GM19328 (cell line): Measurements from ENCODE around the gene LAMA2.
"Not testable (repeated sequence)": the region's sequence is repeated elsewhere in the genome, so short reads cannot be mapped to it uniquely, and the experiment has no call there.

Experiments
- ATAC-seq: cut with Tn5 transposase; IDR thresholded peaks from one replicate; pipeline ENCODE4 v1.9.1; 2021; ENCODE audit warnings: mild to moderate bottlenecking, moderate library complexity; ENCODE audit not compliant: unreplicated experiment

Gene LAMA2

DNA sequence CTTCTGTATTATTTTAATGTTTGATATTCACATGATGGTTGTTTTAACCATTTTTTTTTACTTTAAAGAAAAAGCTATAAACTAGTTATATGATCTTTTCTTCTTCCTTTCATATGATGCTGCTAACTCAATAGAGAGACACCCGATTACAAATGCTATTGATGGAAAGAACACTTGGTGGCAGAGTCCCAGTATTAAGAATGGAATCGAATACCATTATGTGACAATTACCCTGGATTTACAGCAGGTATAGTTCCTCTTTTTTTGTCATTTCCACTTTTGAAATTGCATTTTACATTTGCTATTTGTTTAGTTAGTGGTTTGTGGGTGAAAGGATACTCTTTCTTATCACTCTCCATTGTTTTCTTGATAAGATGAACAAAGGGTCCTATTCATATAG, 176.7 kb downstream of the LAMA2 start:
- no peak for ATAC-seq

- ATAC-seq: no peak
These were observed 186.1 kb downstream of the LAMA2 start for GRCh38 chr6:129069006-129069405.

DNA sequence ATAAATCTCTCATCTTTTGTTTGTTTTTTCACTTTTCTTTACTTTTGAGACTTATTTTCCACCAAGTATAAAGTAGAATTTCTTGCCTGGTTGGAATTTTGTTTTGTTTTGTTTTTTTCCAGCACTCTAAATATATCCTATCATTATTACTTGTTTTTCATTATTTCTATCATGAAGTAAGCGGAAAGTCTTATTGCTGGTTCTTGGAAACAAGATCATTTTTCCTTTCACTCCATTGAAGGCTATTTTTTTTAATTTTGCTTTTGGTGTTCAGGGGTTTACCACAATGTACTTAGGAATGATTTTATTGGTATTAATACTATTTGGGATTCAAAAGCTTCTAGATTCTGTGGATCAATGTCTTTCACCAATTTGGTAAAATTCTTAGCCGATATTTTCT, 190.1 kb downstream of the LAMA2 start:
- ATAC-seq: no peak

DNA sequence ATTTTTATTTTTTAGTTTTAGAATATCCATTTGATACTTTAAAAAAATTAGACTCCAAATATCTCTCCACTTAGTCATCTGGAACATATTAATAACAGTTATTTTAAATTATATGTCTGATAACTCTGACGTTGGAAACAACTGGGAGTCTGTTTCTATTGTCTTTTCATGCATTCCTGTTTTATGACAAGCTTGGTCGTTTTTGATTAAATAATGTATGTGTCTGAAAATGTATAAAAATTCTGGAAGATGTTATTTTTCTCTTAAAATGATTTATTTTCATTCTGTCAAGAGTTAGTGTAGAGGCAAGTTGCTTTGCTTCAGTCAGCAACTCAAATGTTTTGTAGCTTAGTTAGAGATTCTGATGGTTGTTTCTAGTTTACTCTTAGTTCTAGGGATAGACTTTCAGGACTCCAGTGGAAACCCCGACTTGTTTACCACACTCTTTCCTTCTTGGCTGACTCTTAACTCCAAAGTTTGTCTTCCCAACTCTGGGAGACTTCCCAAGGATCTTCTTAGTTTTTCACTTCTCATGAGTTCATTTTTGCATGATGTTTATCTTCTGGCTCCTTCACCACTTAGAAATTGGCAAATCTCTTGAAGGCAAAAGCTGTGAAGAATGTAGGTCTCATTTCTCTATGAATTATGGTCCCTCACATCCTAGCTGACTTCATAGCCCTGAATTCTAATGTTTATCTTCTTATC, 190.9 kb downstream of the LAMA2 start:
- ATAC-seq: no peak

DNA sequence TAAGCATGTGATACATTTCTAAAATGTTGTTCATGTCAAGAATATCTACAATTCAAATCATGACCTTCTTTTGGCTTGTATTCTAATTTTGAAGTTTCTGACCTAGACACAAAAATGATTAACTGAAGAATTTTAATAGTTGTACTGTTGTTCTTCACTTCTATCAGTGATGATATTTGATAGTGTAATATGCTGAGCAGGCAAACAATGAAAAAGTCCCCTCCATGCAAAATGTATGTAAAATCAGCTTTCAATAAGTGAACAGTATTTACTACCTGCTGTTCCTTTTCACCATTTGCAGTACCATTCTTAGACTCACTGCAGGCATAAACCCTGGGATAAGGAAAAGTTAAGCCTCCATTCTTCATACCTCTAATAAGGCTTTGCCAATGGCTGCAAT, 201.5 kb downstream of the LAMA2 start:
- ATAC-seq: no peak

DNA sequence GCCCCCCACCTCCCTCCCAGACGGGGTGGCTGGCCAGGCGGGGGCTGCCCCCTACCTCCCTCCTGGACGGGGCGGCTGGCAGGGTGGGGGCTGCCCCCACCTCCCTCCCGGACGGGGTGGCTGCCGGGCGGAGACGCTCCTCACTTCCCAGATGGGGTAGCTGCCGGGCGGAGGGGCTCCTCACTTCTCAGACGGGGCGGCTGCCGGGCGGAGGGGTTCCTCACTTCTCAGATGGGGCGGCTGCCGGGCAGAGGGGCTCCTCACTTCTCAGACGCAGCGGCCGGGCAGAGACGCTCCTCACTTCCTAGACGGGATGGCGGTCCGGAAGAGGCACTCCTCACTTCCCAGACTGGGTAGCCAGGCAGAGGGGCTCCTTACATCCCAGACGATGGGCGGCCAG, 205.5 kb downstream of the LAMA2 start:
- not testable (repeated sequence) for ATAC-seq

DNA sequence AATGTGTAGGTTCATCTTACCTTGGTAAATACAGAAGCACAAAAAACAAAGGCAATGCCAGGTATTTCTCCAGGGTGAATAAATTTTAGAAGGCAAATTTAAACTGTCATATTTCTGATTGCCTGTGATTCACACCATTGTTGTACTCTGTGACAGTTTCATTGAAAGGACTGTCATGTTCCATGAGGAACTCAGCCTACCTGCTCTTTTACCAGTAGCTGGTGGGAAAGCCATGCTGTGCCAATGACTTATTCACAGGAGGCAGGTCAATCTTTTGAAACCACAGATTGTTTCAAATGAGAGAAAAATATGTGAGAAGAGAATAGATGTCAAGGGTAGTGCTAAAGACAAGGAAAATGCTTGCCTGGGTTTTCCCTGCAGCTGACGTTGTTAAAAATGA, 206.4 kb downstream of the LAMA2 start:
- no peak for ATAC-seq

DNA sequence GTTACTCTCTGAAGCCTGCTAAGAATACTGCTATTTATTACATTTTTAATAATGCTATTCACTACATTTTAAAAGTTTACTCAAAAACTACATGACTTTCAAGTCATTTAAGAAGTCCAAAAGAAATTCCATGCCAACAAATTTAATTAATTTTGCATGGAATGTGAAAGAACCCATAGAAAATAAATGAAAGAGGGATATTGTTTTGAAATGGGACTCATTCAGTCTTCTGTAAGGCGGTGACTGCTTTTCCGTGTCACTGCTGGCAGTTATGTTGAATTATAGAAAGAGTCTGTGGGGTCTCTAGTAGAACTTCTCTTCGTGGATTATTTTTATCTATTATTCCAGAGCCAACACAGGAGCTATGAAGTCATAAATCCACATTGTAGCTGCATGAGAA, 211.2 kb downstream of the LAMA2 start:
- ATAC-seq: no peak

DNA sequence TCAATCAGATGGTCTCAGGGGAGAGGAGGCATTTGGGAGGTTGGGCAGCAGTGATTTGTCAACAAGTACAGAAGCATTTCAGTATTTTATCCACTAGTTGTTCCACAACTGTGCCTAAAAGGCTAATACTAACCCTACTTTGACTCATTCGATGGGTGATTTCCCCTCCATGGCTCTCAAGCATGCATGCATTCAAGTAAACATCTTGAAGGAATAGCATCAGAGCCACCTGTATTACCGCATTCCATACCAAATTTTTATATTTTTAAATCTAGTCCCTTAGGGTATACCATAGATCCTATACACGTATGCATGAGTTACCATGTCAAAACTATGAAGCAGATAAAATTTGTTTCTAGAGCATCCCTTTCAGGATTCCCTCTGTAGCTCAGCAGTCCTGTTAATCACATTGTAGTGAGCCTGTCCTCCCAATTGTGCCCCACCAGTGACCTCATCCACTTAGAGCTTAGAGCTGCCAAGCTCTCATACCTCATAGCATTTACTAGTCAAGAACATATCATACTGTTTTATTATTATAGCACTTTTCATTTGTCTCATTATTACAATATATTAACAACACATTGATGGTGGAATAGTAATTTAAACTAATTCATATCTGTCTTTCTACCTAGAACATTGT, 213.8 kb downstream of the LAMA2 start:
- no peak for ATAC-seq

DNA sequence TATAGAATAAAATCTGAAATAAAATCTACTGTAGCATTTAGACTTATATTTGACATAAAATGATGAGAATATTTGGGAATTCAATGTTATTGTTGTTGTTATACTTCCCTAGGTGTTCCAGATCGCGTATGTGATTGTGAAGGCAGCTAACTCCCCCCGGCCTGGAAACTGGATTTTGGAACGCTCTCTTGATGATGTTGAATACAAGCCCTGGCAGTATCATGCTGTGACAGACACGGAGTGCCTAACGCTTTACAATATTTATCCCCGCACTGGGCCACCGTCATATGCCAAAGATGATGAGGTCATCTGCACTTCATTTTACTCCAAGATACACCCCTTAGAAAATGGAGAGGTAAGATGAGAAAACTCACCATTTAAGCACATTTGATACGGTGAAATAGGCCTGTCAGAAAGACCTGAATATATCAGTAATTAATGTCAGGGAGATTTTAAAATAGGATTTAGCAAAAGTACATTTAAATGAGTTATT, 215.2 kb downstream of the LAMA2 start:
- no peak for ATAC-seq

DNA sequence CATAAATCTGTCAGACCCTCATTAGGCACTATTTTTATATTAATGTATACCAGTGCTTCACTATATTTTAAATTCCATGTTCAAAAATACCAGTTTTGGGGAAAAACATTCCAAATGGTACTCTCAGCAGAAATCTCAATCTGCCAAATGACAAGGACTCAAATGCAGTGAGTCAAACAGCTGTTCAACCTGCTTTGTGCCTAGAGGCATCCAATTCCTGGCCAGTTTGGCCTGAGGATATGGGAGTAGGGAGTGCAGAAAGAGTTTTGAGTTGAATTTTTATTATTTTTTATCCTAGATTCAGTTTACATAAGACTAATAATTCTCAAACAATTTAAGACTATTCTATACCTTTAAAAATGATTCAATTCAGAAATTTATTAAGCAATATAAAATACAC, 216.8 kb downstream of the LAMA2 start:
- no peak for ATAC-seq

- no peak for ATAC-seq
These were observed 217.2 kb downstream of the LAMA2 start for GRCh38 chr6:129100164-129100563.

DNA sequence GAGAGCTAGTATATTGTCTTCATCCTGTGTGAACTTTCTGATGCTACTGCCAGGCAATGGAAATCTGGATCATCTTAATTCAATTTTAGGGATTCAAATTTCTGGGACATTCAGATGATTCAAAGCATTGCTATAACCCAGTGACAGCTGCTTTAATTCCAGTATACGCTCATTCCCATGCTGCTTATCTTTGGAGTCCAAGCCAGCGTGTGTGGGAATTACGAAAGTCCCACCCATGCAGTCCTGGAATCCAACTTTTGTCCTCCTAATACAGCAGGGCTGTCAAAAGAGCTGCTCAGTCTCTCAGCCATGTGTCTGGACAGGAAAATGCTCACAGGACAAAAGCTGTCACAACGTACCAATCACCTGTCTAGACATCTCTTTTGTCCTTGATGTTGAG, 219.8 kb downstream of the LAMA2 start:
- ATAC-seq: no peak

DNA sequence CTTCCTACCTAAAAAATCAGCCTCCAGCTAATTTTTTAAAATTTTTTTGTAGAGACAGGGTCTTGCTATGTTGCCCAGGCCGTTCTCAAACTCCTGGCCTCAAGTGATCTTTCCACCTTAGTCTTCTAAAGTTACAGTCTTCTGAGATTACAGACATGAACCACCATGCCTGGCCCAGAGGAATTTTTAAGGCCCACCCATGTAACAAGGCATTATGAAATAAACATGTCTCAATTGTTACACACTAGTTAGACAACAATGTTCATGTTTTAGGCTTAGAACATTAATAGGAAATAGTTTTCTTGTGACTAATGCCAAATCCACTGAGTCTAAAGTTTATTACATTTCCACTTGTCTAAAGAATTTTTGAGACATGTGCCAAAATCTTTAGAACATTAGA, 221.2 kb downstream of the LAMA2 start:
- no peak for ATAC-seq

DNA sequence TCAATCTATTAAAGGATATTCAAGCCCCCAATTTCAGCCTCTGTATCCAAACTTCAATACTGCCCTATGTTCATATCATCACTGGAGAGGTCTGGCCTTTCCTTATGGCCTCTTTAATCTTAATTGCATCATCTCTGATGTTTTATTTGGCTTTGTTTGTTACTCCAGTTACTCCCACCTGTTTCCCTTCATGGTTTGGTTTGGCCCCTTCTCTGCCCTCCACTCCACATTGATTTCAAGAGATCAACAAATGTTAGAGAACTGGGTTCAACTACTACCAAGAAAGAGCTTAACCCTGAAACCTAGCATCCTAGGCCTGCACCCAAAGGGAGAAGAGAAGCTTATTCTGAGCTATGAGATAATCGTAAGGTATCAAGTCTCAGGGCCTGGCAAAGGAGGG, 221.6 kb downstream of the LAMA2 start:
- no peak for ATAC-seq

DNA sequence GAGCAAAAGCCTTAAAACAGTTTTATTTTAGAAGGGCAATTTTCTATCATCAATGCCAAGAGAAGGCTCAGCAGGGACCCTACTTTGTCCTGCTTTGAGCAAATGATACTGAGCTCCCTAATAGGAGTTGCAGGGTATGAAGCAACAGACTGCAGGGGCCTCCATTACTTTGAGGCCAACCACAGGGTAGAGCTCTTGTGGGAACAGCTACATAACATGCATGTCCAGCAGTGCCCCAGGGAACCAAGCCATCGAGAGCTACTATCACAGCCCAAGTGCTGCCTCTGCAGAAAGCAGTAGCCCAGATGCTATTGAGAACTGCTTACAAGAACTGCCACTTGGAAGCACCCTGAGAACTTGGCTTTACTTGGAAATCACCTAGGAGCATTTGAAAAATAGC, 222.1 kb downstream of the LAMA2 start:
- ATAC-seq: no peak

DNA sequence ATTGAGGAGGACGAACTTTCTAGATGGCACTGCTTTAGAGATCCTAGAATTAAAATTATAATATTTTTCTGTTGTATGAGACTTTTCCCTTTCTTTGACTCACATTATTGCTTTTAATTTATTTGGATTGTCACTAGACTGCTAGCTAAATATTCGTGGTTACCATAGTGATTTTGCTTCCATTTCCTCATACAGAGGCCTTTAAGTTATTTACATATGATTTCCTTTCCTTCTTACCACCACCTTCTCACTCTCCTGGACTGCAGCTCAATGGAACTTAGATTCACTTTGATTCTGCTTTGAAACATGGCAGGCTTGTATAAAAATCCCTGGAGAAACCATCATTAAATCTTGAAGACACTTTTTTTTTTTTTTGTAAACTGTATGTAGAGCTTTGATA, 222.9 kb downstream of the LAMA2 start:
- ATAC-seq: no peak

DNA sequence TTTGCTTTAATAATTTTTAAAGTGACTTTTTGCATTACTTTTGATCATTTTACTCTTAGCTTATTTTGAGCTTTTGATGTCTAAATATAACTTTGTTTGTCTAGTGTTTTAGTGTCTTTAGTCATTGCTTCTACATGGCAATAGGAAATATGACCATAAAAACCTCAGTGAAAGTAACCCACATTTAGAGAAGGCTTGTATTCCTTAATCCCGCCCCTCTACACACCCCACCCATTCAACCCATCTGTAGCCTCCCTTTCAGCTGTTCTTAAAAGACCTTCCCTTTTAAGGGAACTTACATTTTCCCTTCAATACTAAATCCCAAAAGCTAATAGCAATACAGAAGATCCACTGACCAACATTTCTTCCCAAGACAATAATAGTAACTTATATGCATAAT, 225.4 kb downstream of the LAMA2 start:
- ATAC-seq: no peak

DNA sequence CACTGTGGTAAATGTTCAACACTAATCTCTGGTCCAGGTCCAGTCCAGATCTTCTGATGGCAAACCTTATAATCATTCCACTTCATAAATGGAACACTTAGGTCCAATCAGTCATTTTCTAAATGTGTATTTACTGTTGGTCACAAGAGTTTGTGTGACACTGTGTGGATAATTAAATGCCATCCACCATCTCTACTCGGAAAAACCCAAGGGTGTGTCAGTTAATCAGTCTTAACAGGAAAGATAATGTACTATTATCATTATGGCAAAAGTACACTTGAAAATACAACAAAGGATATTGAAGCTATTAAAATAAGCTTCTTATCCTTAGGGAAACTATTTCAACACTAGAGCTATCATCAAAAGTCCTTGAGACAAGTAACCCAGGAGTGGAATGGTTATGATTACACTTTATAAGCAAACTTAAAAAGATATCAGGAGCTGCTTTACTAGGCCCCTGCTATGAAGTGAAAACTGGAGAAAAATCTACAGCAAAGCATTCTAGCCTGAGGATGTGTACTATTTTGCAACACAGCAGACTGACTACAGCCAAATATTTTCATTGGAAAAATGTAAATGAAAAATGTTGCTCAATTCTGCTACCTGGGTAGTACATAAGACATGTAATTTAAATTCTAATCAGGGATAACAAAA, 227.9 kb downstream of the LAMA2 start:
- no peak for ATAC-seq

DNA sequence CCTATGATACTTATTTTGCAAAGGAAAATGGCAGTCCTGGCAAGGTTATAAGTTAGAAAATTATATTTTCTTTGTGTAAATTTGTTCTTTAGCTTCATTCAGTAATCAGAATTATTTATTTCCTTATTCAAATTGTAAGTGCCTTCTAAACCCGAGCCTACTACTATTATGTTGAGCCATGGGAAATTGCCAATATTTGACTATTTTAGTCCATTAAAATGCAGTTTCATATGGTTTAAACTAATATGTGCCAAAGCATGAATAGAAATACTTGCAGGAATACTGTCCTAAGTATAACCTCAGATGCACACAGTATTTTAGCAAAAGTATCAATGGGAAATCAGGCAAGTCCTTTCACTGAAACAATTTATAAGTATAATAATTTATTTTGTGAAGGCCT, 228.4 kb downstream of the LAMA2 start:
- no peak for ATAC-seq

DNA sequence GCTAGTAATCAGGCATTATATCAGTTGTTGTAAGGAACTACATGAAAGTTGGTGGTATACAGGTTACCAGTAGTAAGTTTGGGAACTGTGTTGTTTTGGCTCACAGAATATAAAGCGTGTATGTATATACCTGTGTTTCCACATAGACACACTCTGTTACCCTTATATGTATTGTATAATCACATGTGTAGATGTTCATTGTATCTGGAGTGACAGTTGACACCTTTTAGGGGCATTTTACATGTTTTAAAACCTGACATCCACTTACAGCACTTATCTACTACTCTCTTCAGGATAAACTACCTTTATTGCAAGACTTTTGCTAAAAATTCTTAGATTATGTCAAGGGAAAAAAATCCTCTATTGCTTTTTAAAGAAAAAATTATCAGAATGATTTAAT, 228.9 kb downstream of the LAMA2 start:
- no peak for ATAC-seq

- no peak for ATAC-seq
These were observed 229.7 kb downstream of the LAMA2 start for GRCh38 chr6:129112591-129112990.
